Erythroblast (primary cell): ENCODE measurements around the gene PLPPR4.
"Not testable (repeated sequence)": the region's sequence is repeated elsewhere in the genome, so short reads cannot be mapped to it uniquely, and the experiment has no call there.

Experiments used
- GATA1 ChIP-seq: IDR thresholded peaks from 2 replicates; pipeline ENCODE4 v1.6.1; 2011; ENCODE audit warnings: low read depth, mild to moderate bottlenecking, control low read depth, low read length, moderate library complexity
- POLR2A ChIP-seq: IDR thresholded peaks from 2 replicates; pipeline ENCODE4 v1.6.1; 2011; ENCODE audit warnings: mild to moderate bottlenecking, low read length

DNA sequence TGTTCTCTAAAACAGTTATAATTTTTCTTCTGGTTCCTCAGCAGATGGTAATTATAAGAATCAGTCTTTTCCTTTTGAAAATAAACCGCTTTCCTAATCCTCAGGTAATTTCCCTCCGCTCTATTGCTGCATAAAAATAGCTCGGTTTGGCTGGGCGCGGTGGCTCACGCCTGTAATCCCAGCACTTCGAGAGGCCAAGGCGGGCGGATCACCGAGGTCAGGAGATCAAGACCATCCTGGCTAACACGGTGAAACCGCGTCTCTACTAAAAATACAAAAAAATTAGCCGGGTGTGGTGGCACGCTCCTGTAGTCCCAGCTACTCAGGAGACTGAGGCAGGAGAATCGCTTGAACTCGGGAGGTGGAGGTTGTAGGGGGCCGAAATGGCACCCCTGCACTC lies 19.2 kb downstream of the PLPPR4 start:
- TF ChIP-seq POLR2A, GATA1: not testable (repeated sequence)
